Activated CD4-positive, CD25-positive, alpha-beta regulatory T cell (primary cell): ENCODE data around the gene MEGF6.

Experiments
- DNase-seq, 4 experiments: peaks; one replicate each; lab custom pipeline; 2025; lab: John Stamatoyannopoulos, UW

The MEGF6 gene

DNA sequence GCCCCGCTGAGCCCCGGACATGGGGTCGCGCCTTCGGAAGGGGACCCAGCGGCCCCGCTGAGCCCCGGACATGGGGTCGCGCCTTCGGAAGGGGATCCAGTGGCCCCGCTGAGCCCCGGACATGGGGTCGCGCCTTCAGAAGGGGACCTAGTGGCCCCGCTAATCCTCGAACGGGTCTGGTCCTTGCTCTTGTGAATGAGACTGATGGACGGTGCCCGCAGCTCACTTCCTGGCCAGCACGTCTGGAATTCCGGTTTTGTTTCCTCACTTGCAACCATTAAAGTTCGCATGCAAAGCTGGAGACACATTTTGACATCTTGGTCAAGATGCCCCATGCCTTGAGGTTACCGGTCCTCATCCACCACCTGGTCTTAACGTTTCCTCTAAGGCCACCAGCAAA lies 33.0 kb upstream of the MEGF6 start:
- DNase-seq, result no peak

DNA sequence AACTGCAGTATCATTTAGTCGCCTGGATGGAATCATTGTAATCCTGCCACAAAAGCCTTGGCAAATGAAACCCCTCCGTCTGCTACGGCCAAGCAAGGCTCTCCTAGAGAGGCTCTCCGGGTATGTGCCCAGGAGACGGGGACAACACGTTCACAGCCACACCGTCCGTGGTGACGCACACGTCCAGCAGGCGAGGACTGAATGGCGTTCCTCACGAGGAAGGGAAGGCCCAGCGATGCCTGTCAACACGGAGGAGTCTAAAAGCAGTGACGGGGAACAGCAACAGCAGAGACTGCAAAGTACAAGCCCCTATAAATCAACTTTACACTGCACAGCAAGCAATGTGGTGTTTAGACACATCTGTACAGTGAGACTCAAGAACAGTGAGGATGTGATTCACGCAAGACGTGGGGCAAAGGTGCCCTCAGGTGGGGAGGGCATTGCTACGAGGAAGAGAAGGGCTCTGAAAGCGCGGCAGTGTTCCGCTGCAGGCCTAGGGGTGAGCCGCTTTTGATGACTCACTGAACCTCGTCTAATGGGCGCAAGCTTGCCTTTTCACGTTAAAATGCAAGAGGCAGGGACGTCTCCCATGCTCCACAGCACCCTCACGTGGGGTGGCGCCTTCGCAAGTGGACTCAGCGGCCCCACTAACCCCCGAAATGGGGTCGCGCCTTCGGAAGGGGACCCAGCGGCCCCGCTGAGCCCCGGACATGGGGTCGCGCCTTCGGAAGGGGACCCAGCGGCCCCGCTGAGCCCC lies 31.8 kb upstream of the MEGF6 start:
- no peak for DNase-seq

DNA sequence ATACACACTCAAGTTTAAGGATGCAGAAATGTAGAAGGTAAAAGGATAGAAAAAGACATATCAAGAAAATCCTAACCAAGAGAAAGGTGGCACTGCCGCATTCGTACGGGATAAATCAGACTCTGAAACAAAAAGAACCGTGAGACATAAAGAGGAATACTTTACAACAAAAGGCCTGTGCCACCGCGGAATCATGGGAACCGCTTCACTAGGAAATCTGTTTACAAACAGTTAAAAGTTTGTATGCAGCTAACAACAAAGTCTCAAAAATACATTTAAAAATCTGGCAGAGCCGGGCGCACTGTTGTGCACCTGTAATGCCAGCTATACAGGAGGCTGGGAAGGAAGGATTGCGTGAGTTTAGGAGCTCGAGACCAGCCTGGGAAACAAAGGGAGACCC lies 30.5 kb upstream of the MEGF6 start:
- no peak for DNase-seq

DNA sequence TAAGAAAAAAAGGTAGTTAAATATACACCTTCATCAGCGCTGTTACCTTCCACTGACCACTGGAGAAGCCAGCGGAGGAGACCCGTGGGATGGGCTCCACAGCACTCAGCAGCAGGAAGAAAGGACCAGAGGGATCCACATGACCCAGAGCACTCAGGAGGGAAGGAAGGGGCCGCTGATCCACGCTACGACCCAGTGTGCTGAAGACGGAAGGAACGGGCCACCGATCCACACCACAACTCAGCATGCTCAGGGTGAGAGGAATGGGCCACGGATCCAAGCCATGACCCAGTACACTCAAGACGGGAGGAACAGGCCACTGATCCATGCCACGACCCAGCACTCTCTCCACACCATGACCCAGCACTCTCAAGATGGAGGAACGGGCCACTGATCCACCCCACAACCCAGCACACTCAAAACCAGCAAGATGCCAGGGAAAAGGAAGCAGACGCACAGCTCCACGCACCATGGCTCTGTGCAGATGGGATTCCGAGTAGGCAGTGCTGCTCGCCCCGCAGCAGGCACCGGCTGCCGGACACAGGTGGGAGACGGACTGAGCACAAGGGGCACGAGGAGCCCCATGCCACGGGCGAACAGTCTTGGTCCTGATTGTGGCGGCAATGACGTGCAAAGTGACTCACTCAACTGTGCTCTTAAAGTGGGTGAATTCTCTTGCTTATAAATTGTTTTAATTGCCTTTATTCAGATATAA lies 29.9 kb upstream of the MEGF6 start:
- no peak for DNase-seq

DNA sequence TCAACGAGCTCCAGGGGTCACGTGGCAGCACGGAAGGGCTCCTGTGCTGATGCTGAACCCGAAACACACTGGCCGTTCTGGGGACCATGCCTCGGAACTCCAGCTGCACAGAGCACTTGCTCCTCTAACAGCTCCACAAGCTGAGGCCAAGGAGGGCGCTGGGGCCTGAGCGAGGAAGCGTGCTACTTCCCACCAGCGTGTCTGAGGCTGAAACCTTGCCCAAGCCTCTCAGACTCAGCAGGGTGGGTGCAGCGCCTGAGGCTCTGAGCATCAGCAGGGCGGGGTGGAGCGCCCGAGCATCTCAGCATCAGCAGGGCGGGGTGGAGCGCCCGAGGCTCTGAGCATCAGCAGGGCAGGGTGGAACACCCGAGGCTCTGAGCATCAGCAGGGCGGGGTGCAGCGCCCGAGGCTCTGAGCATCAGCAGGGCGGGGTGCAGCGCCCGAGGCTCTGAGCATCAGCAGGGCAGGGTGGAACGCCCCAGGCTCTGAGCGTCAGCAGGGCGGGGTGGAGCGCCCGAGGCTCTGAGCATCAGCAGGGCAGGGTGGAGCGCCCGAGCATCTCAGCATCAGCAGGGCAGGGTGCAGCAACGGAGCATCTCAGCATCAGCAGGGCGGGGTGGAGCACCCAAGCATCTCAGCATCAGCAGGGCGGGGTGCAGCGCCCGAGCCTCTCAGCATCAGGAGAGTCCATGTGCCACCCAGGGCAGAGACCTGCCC lies 29.0 kb upstream of the MEGF6 start:
- DNase-seq, result no peak

DNA sequence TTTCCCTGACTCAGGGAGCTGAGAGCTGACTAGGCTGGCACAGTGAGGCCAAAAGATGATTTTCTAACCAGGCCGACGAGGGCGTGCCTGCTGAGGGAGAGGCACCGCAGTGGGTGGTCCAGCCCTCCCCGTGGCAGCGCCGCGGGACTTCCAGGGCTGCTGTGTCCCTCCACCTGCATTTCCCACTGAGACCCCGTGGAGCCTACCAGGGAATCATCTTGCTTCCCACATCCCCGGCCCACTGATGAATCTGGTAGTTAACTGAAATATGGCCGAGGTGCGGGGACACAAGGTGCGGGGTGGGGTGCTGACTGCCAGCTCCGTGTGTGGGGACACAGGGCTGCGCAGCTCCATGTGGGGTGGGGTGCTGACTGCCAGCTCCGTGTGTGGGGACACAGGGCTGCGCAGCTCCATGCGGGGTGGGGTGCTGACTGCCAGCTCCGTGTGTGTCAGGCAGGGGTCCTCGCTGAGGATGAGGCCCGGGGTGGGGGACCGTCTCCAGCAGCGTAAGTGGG lies 28.1 kb upstream of the MEGF6 start:
- no peak for DNase-seq

DNA sequence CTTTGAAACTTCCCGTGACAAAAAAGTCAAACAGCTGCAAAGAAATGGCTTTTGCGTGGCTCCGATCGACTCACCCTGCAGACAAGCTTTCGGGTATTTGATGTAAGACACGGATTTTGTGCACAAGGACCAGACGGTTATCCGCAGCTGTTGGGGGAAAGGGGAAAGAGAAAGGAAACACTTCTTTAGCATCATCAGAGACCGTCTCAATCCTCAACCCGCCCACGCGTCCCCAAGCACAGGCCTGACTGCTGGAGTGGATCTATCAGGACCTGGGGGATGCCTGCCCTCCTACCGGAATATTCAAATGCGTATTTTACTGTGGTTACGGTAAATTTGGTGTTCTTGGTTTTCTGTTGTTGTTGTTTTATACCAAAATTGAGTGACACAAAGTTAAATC lies 27.4 kb upstream of the MEGF6 start:
- DNase-seq, result no peak

DNA sequence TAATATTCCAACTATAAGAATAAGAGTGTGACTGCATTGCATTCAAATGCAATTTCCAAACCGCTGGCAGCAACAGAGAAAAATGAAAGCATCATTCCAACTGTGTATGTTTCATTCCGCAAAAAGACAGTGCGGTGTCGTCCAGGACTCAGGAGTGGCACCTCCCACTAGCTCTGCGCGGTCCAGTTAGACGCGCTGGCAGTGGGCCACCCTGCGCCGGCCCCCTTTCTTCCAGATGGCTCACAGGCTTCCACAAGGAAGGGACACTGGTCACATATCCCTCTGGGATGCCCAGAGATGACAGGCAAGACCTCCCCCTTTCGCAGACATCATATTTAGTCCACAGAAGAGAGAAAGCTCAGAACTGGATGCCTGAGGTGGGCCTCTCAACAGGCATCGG lies 26.7 kb upstream of the MEGF6 start:
- DNase-seq, result no peak

DNA sequence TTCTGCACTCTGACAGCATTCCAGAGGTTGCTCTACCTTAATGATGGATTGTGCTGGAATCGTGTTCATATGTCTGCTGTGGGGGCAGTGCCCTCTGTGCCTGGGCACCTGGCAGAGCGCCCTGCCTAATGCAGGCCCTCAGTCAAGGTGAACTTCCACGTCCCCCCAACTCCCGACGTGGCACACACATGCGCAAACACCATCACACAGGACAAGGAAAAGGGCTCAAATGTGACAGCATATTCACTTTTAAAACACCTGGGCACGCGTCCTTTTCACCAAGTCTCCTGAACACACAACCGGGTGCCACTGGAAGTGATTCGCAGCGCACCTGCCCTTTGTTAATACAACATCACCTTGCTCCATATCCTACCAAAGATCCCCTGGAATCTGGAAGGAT lies 25.2 kb upstream of the MEGF6 start:
- DNase-seq, result no peak

DNA sequence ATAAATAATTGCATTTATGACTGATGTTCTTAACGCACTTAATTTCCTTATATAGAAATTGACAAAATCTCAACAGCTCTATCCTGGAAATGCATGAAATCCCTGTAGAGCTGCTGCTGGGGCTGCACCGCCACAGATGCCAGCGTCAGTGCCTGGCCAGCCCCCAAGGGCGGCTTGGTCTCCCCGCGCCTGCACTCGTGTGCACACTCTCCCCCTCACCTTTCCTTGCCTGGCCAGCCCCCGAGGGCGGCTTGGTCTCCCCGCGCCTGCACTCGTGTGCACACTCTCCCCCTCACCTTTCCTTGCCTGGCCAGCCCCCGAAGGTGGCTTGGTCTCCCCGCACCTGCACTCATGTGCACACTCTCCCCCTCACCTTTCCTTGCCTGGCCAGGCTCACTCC lies 24.8 kb upstream of the MEGF6 start:
- DNase-seq, result no peak

DNA sequence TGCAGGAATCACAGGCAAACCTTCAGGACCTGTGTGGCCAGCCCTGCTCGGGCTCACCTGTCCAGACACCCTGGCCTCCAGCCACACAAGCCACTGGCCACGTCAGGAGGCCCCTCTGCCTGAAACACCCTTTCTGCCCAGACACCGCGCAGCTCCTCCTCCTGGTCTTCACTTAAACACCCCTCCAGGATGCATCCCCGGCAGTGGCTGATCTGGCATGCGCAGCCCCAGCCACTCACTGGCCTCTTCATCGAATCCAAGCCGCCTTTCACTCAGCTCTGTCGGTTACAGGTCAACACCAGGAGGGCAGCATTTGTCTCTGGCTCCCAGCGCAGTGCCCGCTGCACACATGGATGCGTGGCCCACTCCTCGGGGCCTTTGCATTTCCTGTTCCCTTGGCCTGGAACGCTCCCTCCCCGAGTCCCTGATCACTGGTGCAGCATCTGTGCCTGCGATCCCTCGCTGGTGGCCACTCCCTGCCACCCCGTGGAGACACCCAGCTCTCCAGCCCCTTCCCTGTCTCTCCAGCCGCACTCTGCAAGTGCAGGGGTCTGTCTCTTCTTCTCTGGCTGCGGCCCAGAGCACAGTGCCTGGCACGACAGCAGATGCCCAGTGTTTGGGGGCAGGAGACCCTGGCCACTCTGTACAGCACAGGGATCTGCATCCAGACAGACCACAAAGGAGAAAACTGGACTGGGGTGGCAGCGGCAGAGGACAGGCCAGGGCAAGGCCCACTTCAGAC lies 22.9 kb upstream of the MEGF6 start:
- no peak for DNase-seq

DNA sequence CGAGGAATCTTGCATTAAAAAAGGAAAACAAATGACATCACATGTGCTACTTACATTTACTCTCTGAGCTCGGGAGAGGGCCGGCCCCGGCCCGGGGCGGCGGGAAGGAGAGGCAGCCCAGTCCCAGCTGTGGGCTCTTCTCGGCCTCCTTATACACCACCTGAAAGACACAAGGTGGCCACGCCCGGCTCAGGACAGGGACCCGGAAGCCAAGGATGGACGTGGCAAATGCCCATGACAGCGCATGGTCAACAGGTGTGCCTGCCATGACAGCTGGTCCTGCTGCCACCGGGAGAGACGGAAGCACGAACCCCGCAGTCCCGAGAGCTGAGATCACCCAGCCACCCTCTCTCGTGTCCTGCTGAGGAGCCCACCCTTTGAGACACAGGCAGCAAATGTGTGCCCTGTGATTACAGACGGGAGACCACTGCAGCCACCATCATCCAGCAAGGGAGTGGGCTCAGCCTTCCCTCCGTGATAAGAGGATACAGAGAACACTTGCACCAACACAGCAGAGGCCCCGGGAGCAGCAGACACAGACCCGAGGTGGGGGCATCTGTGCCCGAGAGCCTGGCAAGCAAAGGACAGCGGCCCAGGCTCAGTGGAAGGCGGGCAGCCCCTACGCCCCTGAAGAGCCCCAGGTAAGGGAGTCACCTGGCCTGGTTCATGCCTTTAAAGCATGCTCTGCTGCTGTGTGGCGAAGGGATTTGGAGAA lies 22.2 kb upstream of the MEGF6 start:
- DNase-seq, result no peak

DNA sequence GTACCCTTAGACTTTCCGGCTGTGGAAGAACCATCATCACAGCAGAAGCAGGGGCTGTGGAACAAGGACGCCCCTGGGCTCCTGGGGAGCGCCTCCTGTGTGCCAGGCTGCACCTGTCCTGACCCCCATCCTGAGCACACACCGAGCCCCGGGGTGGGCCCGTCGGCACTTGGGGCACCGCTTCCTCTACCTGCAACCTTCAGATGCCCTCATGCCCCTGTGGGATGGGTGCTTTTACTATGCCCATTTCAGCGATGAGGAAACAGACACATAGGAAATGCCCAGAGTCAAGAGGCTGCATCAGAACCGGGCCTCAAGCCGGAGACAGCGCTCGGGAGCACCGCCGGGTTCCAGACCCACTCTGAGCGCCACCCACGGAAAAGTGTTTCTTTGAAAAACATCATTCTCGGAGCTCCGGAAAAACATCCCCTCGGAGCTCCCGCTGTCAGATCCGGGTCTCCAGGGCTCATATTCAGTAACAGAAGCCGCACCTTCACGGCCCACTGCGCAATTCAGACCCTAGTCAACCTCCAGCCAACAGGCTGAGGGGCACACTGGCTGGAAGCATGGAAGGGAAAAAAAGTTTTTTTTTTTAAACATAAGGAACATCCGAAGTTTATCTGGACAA lies 21.5 kb upstream of the MEGF6 start:
- DNase-seq, result no peak

DNA sequence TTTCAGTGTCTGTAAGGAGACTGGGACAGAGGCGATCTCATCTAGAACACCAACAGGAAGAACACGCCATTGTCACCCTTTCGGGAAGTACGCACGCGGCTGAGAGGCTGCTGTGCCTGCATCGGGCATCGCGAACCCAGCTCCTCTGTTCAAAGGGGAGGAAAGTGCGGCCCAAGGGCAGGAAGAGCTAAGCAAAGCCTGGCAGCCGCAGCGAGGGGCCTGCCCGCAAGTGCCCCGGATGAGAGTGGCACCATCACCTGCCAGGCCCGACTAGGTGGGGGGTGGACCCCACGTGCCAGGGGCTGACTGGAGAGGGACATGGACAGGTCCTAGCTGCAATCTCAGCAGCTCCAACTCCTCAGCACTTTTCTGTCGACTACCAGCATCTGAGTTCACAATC lies 21.0 kb upstream of the MEGF6 start:
- DNase-seq, result no peak

DNA sequence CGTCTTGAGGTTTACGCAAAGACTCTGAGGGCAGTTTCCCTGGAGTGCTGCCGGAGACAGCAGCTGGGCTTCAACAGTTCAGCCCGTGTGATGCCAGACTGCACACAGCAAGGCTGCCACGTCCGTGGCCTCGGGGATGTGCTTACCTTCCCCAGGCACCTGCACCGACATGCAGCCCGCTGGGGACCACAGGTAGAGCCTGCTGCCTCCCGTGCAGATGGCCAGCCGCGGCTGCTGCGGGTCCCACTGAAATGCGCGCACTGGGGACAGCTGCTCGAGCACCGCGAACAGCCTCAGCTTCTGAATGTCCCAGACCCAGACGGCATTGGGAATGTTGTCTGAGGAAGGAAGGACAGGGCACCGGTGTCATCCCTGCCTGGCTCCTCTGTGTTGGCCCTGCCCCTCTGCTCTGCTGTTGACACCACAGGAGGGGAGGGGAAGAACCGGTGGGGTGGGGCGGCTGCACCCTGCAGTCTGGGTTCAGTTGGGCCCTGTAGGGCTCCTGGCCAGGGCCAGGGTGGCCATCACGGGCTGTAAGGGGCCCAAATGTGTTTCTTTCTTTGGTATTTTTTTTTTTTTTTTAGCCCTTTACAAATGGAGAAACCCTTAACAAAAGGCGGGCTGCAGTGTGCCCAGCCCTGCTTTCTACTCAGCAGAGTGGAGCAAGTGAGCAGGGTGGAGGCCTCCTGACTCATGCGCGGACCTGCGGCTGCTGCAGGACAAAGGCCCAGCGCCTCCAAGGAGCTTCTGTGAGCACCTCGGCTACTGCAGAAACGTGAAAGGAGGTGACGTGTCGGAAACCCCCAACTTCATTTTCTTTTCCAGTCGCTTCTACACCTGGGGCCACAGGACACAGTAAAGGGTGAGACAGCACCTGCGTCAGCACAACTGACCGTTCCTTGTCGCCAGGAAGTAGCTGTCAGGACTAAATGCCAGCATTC lies 20.3 kb upstream of the MEGF6 start:
- DNase-seq, result no peak

DNA sequence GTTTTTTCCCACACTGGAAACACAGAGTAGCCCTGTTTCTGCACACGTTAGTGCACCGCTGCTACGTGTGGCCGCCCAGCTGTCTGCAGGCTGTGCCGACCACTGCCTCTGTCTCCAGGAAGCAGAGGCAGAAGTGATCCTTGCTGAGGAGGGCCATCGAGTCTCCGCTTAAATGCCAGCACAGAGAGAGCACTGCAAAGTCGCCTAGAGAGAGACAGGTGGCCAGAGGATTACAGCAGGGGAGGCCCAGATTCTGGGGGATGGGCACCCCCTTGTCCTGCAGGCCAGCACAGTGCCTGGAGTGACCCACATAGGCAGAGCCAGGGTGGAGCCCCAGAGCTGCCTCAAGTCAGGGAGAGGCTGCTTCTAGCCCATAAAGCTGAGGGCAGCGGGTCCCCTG lies 19.6 kb upstream of the MEGF6 start:
- no peak for DNase-seq

DNA sequence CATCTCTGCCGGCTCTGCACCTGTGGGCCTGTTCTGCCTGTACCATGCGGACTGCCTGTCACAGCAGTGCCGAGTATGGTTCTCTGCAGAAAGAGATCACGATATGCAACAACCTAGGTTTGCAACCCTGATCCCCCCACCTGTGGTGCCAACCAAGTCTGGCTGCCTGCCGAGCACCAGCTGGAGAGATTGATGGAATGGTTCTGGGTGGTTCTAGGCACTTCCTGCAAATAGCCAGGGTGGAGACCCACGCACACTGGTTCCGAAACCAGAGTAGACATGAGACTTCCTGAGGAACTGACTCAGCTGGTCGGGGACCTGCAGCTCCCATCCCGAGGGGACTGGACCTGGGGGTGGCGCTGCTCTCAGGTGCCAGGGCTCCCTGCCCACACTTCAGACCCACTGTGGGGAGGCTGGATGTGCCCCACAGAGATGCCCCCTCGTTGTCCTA lies 18.9 kb upstream of the MEGF6 start:
- no peak for DNase-seq

DNA sequence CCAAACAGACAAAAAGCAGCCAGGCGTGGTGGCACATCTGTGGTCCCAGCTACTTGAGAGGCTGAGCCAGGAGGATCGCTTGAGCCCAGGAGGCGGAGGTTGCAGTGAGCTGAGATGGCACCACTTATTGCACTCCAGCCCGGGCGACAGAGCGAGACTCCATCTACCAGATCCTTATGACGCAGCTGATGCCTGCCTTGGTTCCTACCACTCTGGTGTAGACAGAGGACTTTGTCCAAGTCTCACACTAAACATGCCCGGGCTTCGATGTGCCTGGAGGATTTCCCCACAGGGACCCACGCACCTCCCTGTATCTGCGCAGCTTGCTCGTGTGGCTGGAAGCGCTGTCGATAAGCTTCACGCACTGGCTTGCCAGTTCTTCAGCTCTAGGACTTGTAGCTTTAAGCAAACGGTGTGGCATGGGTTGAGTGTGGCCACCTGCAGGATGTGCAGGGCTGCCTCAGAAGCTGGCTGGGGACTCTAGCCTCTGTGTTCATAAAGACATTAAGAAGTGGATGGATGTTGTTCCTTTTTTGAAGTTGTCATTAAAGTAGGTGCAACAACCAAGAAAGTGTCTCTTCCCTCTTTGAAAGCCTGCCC lies 18.4 kb upstream of the MEGF6 start:
- DNase-seq, result no peak

DNA sequence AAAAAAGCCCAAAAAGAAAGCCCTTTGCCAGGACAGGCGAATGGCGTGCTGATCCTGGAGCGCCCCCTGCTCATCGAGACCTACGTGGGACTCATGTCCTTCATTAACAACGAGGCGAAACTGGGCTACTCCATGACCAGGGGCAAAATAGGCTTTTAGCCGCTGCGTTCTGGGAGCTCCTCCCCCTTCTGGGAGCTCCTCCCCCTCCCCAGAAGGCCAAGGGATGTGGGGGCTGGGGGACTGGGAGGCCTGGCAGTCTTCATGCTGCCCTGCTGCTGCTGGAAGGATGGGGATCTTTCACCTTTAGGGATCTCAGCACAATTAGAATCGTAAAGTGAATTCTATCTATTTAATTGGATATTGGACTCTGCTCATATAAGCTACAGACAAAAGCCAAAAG lies 17.1 kb upstream of the MEGF6 start:
- DNase-seq, result no peak
